ENCODE data around the gene IDNK.
A peak's percentile ranks its signal among the peaks of the same experiment; 100 is the strongest.

DNA sequence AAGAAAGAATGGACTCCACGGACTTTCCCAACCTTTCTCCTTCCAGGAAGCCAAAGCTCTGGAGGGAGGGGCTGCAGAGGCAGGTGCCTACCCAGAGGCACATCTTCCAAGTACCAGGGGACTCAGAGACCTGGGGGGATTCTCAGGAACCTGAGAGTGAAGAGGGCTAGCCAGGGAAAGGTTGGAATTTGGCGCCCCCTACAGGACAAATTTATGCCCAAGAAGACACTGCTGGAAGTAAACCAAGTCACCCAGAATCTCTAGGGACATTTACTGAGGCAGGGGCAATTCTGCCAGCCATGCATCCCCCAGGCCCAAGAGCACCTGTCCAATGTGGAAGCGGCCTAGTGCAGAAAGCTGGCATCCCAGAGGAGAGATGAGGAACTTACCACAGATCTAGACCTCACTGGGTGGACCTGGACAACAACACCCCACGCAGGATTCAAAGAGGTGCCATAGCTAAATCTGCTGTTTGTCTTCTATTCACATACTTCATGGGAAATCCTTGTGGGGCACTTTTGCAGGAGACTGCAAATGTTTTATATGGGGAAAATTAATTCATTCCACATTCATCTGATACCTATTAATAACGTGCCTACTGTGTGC lies 25.9 kb upstream of the IDNK start:
- TF ChIP-seq CTCF (IDR thresholded peaks at IDR 0.05) (peak in 1 of 3 donors; percentile 29), POLR2AphosphoS5 (IDR thresholded peaks at IDR 0.05) (no peak)
